LNCaP clone FGC (cell line): ENCODE measurements around the gene SELL.
"Not testable (repeated sequence)": the region's sequence is repeated elsewhere in the genome, so short reads cannot be mapped to it uniquely, and the experiment has no call there.

Experiments used
- DNase-seq: peaks from one replicate; pipeline ENCODE4 v3.0.0-alpha.2; 2011; ENCODE audit warnings: low read depth
- H3K4me3 ChIP-seq: 2 replicates; pipeline ENCODE4 v1.5.1; 2011; ENCODE audit warnings: mild to moderate bottlenecking, low read depth, low read length, control low read depth
- TF ChIP-seq, protein P1 (sequence below): IDR thresholded peaks from 2 replicates; pipeline ENCODE4 v1.5.1; 2012; ENCODE audit warnings: mild to moderate bottlenecking; ENCODE audit not compliant: control insufficient read depth, insufficient read depth; ENCODE audit errors: extremely low read depth

The SELL gene

DNA sequence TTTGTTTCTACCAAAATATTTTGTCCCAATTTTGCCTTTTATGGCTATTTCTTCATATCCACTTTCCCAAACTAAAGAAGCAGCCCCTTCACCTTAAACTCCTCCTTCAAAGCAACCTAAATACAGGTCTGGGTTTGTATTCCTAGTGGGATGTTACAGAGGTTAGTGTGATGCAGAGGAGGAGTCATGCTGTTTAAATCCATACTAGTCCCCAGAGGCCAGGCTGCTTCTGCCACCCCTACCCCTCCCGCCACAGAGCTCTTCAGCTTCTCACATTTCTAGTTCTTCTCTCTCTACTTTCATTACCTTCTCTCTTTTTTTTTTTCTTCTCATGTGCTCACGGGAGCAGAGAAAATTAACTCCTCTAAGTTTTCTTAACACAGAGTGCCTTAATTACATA, 29.3 kb downstream of the SELL start:
- TF ChIP-seq, protein P1, sequence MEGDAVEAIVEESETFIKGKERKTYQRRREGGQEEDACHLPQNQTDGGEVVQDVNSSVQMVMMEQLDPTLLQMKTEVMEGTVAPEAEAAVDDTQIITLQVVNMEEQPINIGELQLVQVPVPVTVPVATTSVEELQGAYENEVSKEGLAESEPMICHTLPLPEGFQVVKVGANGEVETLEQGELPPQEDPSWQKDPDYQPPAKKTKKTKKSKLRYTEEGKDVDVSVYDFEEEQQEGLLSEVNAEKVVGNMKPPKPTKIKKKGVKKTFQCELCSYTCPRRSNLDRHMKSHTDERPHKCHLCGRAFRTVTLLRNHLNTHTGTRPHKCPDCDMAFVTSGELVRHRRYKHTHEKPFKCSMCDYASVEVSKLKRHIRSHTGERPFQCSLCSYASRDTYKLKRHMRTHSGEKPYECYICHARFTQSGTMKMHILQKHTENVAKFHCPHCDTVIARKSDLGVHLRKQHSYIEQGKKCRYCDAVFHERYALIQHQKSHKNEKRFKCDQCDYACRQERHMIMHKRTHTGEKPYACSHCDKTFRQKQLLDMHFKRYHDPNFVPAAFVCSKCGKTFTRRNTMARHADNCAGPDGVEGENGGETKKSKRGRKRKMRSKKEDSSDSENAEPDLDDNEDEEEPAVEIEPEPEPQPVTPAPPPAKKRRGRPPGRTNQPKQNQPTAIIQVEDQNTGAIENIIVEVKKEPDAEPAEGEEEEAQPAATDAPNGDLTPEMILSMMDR, result no peak
- DNase-seq, result no peak
- no peak overlapping the region for H3K4me3 ChIP-seq

DNA sequence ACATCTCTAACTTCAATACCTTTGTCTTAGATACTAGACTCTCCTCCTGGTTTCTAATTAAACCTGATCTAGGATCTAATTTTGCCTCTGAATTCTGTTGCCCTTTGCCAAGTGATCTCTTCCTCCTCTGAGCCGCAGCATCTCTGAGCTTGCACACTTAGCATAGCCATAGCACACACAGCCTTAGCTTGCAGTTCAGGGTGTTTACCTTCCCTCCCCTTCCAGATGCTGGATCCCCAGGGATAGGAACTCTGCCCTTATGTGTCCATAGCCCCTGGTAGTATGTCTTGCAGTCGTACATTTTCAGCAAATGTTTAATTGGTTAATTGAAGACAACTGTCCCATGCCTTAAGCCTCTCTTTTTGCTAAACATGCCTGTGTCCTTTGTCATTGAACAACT, 30.3 kb downstream of the SELL start:
- TF ChIP-seq, protein P1, result no peak
- no peak overlapping the region for H3K4me3 ChIP-seq
- no peak for DNase-seq

DNA sequence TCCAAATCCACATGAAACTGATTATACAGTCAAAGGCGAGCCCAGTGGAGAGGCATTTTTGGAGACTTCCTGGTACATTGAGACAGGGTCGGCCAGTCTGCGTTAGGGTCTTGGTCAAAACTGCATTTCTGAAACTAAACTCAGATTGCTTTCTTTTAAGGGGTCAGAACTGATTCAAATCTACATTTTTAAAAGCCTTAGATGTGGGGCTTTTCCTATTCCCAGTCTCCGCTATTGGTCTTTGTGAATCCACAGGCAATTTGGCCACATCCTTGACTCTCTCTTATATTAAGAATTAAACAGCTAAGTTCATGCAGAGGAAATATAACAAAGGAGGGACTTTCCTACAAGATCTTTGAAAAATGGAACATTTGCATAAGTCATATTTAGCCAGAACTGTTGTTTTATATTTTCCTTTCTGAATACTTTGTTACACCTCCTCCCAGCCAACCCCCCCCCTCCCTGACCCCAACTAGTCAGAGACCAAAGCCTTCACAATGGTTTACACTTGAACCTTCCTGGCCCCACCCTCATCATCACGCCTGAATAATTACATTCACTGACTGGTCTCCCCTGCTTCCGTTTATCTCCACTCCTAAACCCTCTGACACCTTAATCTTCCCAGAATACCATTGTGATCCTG, 30.9 kb downstream of the SELL start:
- TF ChIP-seq, protein P1, result no peak
- no peak overlapping the region for H3K4me3 ChIP-seq
- DNase-seq, result no peak

DNA sequence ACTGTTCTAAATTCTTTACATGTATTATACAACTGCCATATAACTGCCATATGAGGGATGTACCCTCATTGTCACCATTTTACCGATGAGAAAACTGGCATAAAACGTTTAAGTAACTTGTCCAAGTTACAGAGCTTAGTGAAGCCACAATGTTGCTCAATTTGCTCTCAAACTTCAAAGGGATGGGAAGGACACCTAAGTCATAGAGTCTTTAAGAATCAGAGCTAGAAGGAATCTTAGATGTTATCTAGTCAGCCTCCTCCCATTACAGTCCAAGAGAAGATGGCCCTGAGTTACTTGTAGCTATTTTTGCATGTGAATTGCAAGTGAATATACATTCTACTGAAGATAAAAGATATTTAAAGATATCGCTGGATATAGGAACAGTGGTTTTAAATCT, 31.7 kb downstream of the SELL start:
- H3K4me3 ChIP-seq, result no peak overlapping the region
- TF ChIP-seq, protein P1, result no peak
- no peak for DNase-seq

DNA sequence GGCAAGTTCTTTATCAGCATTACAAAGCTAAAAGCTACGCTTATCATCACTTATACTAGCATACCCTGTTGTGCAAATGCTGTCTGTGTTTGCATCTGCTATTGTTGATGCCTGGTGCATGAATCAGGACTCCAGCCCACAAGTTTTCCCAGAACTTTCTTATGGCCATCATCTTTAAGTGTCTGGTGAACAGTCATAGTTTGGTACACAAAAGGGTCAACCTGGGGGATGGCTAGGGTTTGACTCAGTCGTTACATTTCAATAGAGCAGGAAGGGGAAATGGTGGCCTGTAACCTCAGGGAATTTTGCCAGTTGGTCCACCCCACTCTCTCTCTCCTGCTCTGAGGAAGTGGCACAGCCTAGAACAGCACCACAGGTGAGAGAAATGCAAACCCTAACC, 35.4 kb downstream of the SELL start:
- TF ChIP-seq, protein P1, result no peak
- no peak overlapping the region for H3K4me3 ChIP-seq
- DNase-seq, result no peak

DNA sequence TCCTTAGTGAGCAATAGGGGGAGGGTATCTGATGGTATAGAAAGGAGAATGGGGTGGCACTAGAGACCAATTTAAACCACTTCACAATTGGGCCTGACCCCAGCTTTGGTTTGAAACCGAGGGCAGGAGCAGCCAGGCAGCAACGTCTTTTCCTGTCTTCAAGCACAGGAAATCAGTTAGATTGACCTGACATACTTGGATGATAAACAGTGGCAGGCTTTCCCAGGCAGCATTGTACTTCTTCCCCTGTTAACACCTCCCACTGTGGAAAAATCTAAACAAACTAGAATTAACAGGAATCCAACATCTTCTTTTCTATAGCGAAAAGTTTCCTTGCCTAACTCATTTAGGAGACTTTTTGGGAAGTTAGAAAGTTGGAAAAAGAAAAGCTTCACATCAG, 40.6 kb downstream of the SELL start:
- no peak overlapping the region for H3K4me3 ChIP-seq
- TF ChIP-seq, protein P1, result no peak
- no peak for DNase-seq

DNA sequence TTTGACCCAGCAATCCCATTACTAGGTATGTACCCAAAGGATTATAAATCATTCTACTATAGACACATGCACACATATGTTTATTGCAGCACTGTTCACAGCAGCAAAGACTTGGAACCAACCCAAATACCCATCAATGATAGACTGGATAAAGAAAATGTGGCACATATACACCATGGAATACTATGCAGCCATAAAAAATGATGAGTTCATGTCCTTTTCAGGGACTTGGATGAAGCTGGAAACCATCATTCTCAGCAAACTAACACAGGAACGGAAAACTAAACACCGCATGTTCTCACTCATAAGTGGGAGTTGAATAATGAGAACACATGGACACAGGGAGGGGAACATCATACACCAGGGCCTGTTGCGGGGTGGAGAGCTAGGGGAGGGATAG, 41.2 kb downstream of the SELL start:
- not testable (repeated sequence) for DNase-seq, H3K4me3 ChIP-seq

DNA sequence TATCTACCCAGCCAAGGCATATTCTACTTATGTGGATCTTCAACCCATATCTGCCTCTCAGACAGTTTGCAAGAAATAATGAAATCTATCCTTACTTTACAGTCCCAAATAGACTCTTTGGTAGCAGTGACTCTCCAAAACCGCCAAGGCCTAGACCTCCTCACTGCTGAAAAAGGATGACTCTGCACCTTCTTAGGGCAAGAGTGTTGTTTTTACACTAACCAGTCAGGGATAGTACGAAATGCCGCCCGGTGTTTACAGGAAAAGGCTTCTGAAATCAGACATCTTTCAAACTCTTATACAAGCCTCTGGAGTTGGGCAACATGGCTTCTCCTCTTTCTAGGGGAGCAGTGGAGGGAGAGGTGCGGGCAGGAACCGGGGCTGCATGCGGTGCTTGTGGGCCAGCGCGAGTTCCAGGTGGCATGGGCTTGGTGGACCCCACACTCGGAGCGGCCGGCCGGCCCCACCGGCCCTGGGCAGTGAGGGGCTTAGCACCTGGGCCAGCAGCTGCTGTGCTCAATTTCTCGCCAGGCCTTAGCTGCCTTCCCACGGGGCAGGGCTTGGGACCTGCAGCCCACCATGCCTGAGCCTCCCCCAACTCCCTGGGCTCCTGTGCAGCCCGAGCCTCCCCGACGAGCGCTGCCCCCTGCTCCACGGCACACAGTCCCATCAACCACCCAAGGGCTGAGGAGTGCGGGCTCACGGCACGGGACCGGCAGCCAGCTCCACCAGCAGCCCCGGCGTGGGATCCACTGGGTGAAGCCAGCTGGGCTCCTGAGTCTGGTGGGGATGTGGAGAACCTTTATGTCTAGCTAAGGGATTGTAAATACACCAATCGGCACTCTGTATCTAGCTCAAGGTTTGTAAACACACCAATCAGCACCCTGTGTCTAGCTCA, 43.5 kb downstream of the SELL start:
- DNase-seq, H3K4me3 ChIP-seq: not testable (repeated sequence)

DNA sequence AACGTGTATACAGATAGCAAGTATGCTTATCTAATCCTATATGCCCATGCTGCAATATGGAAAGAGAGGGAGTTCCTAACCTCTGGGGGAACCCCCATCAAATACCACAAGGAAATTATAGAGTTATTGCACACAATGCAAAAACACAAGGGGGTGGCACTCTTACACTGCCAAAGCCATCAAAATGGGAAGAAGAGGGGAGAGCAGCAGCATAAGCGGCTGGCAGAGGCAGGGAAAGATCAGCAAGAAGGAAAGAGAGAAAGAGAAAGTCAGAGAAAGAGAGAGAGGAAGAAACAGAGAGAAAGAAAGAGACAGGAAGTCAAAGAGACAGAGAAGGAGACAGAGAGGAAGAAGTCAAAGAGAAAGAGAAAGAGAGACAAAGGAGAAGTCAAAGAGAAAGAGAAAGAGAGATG, 44.2 kb downstream of the SELL start:
- not testable (repeated sequence) for H3K4me3 ChIP-seq

DNA sequence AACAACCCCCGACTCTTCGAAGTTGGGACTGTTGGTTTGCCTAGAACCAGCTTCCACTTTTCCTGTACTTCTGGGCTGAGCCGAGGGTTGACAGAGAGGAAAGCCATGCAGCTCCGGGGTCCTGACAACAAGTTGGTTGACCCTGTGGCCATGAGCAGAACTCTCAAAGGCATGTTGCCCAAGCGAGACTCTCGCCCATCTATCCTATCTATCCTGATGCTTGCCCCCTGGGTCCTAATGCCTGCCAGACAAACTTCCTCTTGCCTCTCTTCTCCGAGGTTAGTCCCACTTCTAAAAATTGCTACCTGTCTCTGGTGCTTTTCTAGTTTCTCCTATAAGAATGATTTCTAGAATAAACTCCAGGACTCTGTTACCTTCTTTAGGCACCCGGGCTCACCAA, 48.7 kb downstream of the SELL start:
- DNase-seq, H3K4me3 ChIP-seq: not testable (repeated sequence)

More for the DNA sequence above, 44.2 kb downstream of the SELL start:
- not testable (repeated sequence) for DNase-seq

DNA sequence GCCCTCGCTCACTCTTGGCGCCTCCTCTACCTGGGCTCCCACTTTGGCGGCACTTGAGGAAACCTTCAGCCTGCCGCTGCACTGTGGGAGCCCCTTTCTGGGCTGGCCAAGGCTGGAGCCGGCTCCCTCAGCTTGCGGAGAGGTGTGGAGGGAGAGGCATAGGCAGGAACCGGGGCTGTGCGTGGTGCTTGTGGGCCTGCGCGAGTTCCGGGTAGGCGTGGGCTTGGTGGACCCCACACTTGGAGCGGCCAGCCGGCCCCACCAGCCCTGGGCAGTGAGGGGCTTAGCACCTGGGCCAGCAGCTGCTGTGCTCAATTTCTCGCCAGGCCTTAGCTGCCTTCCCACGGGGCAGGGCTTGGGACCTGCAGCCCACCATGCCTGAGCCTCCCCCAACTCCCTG, 50.4 kb downstream of the SELL start:
- not testable (repeated sequence) for DNase-seq, H3K4me3 ChIP-seq

DNA sequence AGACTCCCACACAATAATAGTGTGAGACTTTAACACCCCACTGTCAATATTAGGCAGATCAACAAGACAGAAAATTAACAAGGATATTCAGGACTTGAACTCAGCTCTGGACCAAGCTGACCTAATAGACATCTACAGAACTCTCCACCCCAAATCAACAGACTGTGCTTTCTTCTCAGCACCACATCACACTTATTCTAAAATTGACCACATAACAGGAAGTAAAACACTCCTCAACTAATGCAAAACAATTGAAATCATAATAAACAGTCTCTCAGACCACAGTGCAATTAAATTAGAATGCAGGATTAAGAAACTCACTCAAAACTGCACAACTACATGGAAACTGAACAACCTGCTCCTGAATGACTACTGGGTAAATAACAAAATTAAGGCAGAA, 52.6 kb downstream of the SELL start:
- H3K4me3 ChIP-seq, DNase-seq: not testable (repeated sequence)
